ENCODE measurements around the gene ATP5IF1. TPM values are rescaled to one million over a fixed set of nuclear protein-coding genes. Genes with fewer than 3 reads are reported as not detected.

Gene ATP5IF1
- total and polyA plus RNA-seq, 3 donors from 2014 or later, result 259 to 702 (median 345) TPM

GRCh38 chr1:28280501-28280900, 44.6 kb downstream of the ATP5IF1 start:
- Histone ChIP-seq H3K27ac (no peak overlapping the region), H3K9me3 (no peaks in the 10 kb centered on the region), H3K27me3 (no peaks in the 10 kb centered on the region), H3K36me3 (ENCODE audit: low read depth, missing control alignments) (no peaks in the 10 kb centered on the region), H3K4me3 (no peak overlapping the region), H3K4me1 (no peaks in the 10 kb centered on the region)
- WGBS, 2 donors, result 91 to 92% methylated on average over 7 to 8 of the region's 8 CpGs
- no peak for DNase-seq
- intact Hi-C loops (cut with DNase I; ENCODE audit: low total_unique reads), result no loop called here
- no peak for TF ChIP-seq POLR2A (IDR thresholded peaks at IDR 0.05)
- no peak for TF ChIP-seq CTCF (IDR thresholded peaks at IDR 0.05)

GRCh38 chr1:28280977-28281381, 45.1 kb downstream of the ATP5IF1 start:
- no peaks in the 10 kb centered on the region for H3K27me3 ChIP-seq
- no peak overlapping the region for H3K27ac ChIP-seq
- DNase-seq, result no peak
- no peak overlapping the region for H3K4me3 ChIP-seq
- 60 to 77% methylated on average over 3 to 5 of the region's 5 CpGs for WGBS, 2 donors
- intact Hi-C loops (cut with DNase I; ENCODE audit: low total_unique reads), result no loop called here
- TF ChIP-seq CTCF (IDR thresholded peaks at IDR 0.05) (no peak), POLR2A (IDR thresholded peaks at IDR 0.05) (no peak)
- H3K36me3 ChIP-seq (ENCODE audit: low read depth, missing control alignments), result no peaks in the 10 kb centered on the region
- no peaks in the 10 kb centered on the region for H3K4me1 ChIP-seq
- H3K9me3 ChIP-seq, result no peaks in the 10 kb centered on the region

- intact Hi-C loops (cut with DNase I; ENCODE audit: low total_unique reads), result no loop called here
- Histone ChIP-seq H3K9me3 (no peaks in the 10 kb centered on the region), H3K27me3 (no peaks in the 10 kb centered on the region), H3K4me1 (no peaks in the 10 kb centered on the region), H3K4me3 (no peak overlapping the region), H3K36me3 (ENCODE audit: low read depth, missing control alignments) (no peaks in the 10 kb centered on the region), H3K27ac (no peak overlapping the region)
- TF ChIP-seq CTCF (IDR thresholded peaks at IDR 0.05), result no peak
- TF ChIP-seq POLR2A (IDR thresholded peaks at IDR 0.05), result no peak
- DNase-seq, result no peak
- 86 to 92% methylated on average over 13 to 14 of the region's 14 CpGs for WGBS, 2 donors
Measured at GRCh38 chr1:28281608-28282425, 45.9 kb downstream of the ATP5IF1 start.

- intact Hi-C loops (cut with DNase I; ENCODE audit: low total_unique reads), result no loop called here
- TF ChIP-seq CTCF (IDR thresholded peaks at IDR 0.05) (no peak), POLR2A (IDR thresholded peaks at IDR 0.05) (no peak)
- no peaks in the 10 kb centered on the region for H3K36me3 ChIP-seq (ENCODE audit: low read depth, missing control alignments)
- no peaks in the 10 kb centered on the region for H3K9me3 ChIP-seq
- H3K4me3 ChIP-seq, result no peak overlapping the region
- DNase-seq, result no peak
- no peaks in the 10 kb centered on the region for H3K4me1 ChIP-seq
- no peak overlapping the region for H3K27ac ChIP-seq
- H3K27me3 ChIP-seq, result no peaks in the 10 kb centered on the region
- WGBS, 2 donors, result 81 to 87% methylated on average over 14 of the region's 14 CpGs
Measured at GRCh38 chr1:28282426-28283407, 46.8 kb downstream of the ATP5IF1 start.
